GM12872 (cell line): ENCODE data around the gene GALR1.

ENCODE experiments used
- CTCF ChIP-seq: IDR thresholded peaks from 3 replicates; pipeline ENCODE4 v1.5.1; 2011; ENCODE audit warnings: low read depth, mild to moderate bottlenecking, low read length, moderate library complexity; ENCODE audit not compliant: insufficient read depth

GALR1 gene

GRCh38 chr18:77207540-77207939 lies 42.1 kb upstream of the GALR1 start:
- peak; percentile 68 for TF ChIP-seq CTCF

- no peak for TF ChIP-seq CTCF
Measured at GRCh38 chr18:77208964-77209363, 40.7 kb upstream of the GALR1 start.

GRCh38 chr18:77209587-77209986 lies 40.1 kb upstream of the GALR1 start:
- TF ChIP-seq CTCF: no peak

- TF ChIP-seq CTCF: no peak
Measured at GRCh38 chr18:77210249-77210648, 39.4 kb upstream of the GALR1 start.

- no peak for TF ChIP-seq CTCF
Measured at GRCh38 chr18:77218642-77219041, 31.0 kb upstream of the GALR1 start.

- no peak for TF ChIP-seq CTCF
Measured at GRCh38 chr18:77220726-77221125, 28.9 kb upstream of the GALR1 start.

- no peak for TF ChIP-seq CTCF
Measured at GRCh38 chr18:77222464-77222863, 27.2 kb upstream of the GALR1 start.

- TF ChIP-seq CTCF: no peak
Measured at GRCh38 chr18:77223221-77223639, 26.4 kb upstream of the GALR1 start.
